ENCODE measurements around the gene CLPTM1L.

Gene CLPTM1L

DNA sequence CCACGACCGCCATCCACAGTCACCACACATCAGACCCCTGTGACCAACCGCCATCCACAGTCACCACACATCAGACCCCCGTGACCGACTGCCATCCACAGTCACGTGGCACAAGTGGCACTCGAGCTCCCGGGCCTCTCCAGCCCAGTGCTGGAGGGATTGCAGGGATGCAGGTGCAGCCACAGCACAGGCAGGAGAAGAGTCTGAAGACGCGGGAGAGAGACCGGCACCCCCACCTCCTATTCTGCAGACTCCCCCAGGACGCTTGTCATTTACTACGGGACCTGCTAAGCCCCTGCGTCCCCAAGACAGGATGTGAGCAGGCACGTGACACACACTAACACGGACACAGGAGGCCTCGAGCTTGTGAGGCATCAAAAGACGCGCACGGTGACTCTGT, 71.2 kb downstream of the CLPTM1L start:
- DNase-seq = no peak

DNA sequence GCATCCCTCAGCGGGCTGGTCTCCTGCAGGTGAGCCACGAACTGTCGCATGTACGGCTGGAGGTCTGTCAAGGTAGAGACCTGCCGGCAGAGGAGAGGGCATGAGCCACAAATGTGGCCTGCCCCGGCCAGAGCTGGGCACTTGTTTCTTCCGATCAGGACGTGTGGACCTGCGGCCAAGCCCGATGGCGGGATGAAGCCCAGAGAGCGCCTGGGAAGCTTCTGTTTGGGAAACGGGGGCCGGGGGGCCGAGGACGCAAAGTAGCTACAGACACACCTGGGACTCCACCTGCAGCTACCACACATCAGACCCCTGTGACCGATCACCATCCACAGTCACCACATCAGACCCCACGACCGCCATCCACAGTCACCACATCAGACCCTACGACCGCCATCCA, 72.7 kb downstream of the CLPTM1L start:
- no peak for DNase-seq

- DNase-seq = no peak
Measured at GRCh38 chr5:1270933-1271914, 73.7 kb downstream of the CLPTM1L start.

- DNase-seq = no peak
Measured at GRCh38 chr5:1270426-1270825, 74.5 kb downstream of the CLPTM1L start.

DNA sequence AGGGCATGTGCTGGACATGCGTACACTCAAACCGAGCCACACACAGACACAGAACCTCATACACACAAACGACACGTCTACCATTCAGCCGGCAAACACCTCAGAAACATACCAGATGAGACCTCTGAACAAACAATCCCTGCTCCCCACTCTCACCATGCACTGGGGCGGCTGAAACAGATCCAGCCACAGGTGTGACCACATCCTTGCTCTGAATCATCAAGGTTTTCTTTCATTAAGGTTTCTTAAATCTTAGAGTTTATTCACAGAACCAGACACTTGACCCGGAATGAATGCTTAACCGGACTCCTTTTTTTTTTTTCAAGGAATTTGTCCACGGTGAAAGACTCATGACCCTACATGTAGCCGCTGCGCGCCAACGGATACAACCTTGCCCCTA, 76.2 kb downstream of the CLPTM1L start:
- peak; percentile 48 for DNase-seq

DNA sequence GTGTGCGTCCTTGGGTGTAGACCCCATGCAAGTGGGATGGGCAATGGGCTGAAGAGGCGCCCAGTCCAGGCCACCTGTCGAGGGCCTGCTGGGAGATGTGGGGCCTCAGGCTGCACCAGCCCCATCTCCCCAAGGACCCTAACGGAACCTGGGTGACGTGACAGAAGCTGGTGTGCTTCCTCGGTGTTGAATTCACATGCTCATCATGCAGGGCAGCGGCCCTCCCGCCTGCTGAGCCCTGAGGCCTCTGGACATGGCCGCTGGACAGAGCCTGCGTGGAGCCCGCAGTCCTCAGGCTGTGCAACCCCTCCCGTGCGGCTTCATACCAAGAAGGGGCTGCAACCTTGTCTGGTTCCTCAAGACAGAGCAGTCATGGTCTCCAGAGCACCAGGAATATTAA, 76.8 kb downstream of the CLPTM1L start:
- no peak for DNase-seq

Measured in stimulated activated CD4-positive, alpha-beta T cell treated with anti-CD3 and anti-CD28 coated beads, Interleukin-15, amount 100 ng/mL, for 24 hours (primary cell).